Mesothelial cell of epicardium (in vitro differentiated cells): ENCODE measurements around the gene GSTA1. TPM values are rescaled to one million over a fixed set of nuclear protein-coding genes. Genes with fewer than 3 reads are reported as not detected.
"Not testable (repeated sequence)": the region's sequence is repeated elsewhere in the genome, so short reads cannot be mapped to it uniquely, and the experiment has no call there.

Experiments used
- DNase-seq, 2 experiments: peaks; one replicate each; pipeline ENCODE4 v3.0.0; 2021; ENCODE audit warnings: low spot score in 2 of 2; ENCODE audit not compliant: unreplicated experiment in 2 of 2
- H3K27ac Mint-ChIP-seq: 2 replicates; pipeline ENCODE4 v1.8.0; 2021; ENCODE audit warnings: mixed read lengths
- H3K27me3 Mint-ChIP-seq: 2 replicates; pipeline ENCODE4 v1.8.0; 2021; ENCODE audit warnings: low read depth, mixed read lengths
- H3K36me3 Mint-ChIP-seq: 2 replicates; pipeline ENCODE4 v1.8.0; 2021; ENCODE audit warnings: mixed read lengths
- H3K4me1 Mint-ChIP-seq: 2 replicates; pipeline ENCODE4 v1.8.0; 2021; ENCODE audit warnings: mixed read lengths
- H3K4me3 Mint-ChIP-seq: 2 replicates; pipeline ENCODE4 v1.8.0; 2021; ENCODE audit warnings: mild to moderate bottlenecking, moderate library complexity, mixed read lengths
- H3K9me3 Mint-ChIP-seq: 2 replicates; pipeline ENCODE4 v1.8.0; 2021; ENCODE audit warnings: mixed read lengths
- total RNA-seq: library from RNA; stranded (reverse); gene quantifications from 3 replicates; pipeline ENCODE4 v1.2.1, GENCODE V29; 2021
- TF ChIP-seq, protein P1 (sequence below): fragments of 200-600 bp; sonication (generic); IDR thresholded peaks from one replicate; pipeline ENCODE4 v1.5.0; 2021; ENCODE audit warnings: antibody characterized with exemption; ENCODE audit not compliant: unreplicated experiment

The GSTA1 gene
- total RNA-seq, 1 donor from 2014 or later, result not detected

DNA sequence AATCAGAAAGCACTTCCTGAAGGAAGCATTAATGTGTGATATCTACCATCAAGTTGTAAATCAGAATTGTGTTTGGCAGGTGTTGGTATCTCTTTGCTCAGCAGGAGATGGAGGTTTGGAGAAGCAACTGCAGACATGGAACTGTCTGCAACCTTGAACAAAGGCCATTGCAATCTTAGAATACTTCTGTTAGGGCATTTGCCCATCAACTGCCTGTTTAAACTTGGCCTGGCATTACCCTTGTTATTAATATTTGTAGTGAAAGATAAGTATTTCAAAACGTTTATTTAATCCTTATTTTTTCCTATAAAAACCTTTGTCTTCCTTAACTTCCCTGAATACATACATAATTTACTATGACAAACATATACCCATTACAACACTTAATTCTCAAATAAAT lies 22.9 kb upstream of the GSTA1 start:
- Mint-ChIP-seq H3K4me1 (no peaks in the 10 kb centered on the region), H3K27ac (no peak overlapping the region), H3K27me3 (no peaks in the 10 kb centered on the region), H3K9me3 (peaks cover 13% of the 10 kb centered on the region), H3K36me3 (no peaks in the 10 kb centered on the region), H3K4me3 (no peak overlapping the region)
- DNase-seq, result no peak
- TF ChIP-seq, protein P1, sequence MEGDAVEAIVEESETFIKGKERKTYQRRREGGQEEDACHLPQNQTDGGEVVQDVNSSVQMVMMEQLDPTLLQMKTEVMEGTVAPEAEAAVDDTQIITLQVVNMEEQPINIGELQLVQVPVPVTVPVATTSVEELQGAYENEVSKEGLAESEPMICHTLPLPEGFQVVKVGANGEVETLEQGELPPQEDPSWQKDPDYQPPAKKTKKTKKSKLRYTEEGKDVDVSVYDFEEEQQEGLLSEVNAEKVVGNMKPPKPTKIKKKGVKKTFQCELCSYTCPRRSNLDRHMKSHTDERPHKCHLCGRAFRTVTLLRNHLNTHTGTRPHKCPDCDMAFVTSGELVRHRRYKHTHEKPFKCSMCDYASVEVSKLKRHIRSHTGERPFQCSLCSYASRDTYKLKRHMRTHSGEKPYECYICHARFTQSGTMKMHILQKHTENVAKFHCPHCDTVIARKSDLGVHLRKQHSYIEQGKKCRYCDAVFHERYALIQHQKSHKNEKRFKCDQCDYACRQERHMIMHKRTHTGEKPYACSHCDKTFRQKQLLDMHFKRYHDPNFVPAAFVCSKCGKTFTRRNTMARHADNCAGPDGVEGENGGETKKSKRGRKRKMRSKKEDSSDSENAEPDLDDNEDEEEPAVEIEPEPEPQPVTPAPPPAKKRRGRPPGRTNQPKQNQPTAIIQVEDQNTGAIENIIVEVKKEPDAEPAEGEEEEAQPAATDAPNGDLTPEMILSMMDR, result no peak

DNA sequence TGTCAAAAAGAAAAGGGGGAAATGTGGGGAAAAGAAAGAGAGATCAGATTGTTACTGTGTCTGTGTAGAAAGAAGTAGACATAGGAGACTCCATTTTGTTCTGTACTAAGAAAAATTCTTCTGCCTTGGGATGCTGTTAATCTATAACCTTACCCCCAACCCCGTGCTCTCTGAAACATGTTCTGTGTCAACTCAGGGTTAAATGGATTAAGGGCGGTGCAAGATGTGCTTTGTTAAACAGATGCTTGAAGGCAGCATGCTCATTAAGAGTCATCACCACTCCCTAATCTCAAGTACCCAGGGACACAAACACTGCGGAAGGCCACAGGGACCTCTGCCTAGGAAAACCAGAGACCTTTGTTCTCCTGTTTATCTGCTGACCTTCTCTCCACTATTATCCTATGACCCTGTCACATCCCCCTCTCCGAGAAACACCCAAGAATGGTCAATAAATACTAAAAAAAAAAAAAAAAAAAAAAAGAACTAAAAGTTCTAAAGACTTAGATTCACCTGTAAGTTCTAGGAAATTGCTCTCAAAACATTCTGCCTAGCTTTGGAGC lies 22.4 kb upstream of the GSTA1 start:
- not testable (repeated sequence) for H3K27me3 Mint-ChIP-seq, H3K27ac Mint-ChIP-seq, H3K4me3 Mint-ChIP-seq, DNase-seq, H3K4me1 Mint-ChIP-seq, H3K36me3 Mint-ChIP-seq
- H3K9me3 Mint-ChIP-seq, result peaks cover 15% of the 10 kb centered on the region

DNA sequence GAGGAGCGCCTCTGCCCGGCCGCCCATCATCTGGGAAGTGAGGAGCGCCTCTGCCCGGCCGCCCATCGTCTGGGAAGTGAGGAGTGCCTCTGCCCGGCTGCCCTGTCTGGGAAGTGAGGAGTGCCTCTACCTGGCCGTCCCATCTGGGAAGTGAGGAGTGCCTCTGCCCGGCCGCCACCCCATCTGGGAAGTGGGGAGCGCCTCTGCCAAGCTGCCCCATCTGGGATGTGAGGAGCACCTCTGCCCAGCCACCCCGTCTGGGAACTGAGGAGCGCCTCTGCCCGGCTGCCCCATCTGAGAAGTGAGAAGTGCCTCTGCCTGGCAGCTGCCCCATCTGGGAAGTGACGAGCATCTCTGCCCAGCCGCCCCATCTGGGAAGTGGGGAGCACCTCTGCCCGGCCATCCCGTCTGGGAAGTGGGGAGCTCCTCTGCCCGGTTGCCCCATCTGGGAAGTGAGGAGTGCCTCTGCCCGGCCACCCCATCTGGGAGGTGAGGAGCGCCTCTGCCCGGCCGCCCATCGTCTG lies 21.7 kb upstream of the GSTA1 start:
- H3K9me3 Mint-ChIP-seq, result peaks cover 20% of the 10 kb centered on the region
- not testable (repeated sequence) for H3K4me1 Mint-ChIP-seq, H3K27me3 Mint-ChIP-seq, H3K4me3 Mint-ChIP-seq, DNase-seq, H3K27ac Mint-ChIP-seq, H3K36me3 Mint-ChIP-seq

DNA sequence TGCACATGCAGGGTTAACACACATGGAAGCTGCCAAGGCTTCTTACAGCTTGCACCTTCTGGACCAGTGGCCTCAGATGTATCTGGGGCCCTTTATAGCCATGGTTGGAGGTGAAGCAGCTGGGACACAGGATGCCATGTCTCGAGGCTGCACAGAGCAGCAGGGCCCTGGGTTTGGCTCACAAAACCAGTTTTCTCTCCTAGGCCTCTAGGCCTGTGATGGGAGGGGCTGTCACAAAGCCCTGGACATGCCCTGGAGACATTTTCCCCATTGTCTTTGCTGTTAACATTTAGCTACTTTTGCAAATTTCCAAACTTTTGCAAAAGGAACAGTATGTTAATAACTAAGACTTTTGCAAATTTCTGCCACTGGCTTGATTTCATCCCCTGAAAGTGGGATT lies 18.2 kb upstream of the GSTA1 start:
- H3K27me3 Mint-ChIP-seq, result no peaks in the 10 kb centered on the region
- H3K4me1 Mint-ChIP-seq, result no peaks in the 10 kb centered on the region
- no peak for DNase-seq
- no peak overlapping the region for H3K27ac Mint-ChIP-seq
- no peak overlapping the region for H3K4me3 Mint-ChIP-seq
- no peaks in the 10 kb centered on the region for H3K36me3 Mint-ChIP-seq
- peaks cover 20% of the 10 kb centered on the region for H3K9me3 Mint-ChIP-seq
- TF ChIP-seq, protein P1, result no peak

DNA sequence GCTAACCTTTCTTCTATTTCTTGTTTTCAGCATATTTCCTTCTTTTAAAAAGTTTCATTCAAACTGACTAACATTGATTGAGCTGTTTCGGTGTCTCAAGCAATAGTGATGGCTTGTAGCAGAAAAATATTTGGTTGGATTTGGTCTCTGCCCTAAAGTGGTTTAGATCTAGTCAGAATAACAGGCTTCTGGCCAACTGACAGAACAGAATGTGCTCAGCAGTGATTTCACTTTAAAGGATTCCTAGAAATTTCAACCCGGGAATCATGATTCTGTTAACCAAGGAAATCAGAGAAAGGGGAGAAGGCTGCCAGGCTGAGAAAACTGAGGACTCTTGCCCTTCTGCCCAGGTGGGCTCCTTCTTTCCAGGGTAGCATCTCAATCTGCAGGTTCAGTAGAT lies 16.6 kb upstream of the GSTA1 start:
- DNase-seq, result no peak
- TF ChIP-seq, protein P1, result no peak
- Mint-ChIP-seq H3K4me1 (no peaks in the 10 kb centered on the region), H3K4me3 (no peak overlapping the region), H3K9me3 (peaks cover 20% of the 10 kb centered on the region), H3K27ac (no peak overlapping the region), H3K27me3 (no peaks in the 10 kb centered on the region), H3K36me3 (no peaks in the 10 kb centered on the region)

DNA sequence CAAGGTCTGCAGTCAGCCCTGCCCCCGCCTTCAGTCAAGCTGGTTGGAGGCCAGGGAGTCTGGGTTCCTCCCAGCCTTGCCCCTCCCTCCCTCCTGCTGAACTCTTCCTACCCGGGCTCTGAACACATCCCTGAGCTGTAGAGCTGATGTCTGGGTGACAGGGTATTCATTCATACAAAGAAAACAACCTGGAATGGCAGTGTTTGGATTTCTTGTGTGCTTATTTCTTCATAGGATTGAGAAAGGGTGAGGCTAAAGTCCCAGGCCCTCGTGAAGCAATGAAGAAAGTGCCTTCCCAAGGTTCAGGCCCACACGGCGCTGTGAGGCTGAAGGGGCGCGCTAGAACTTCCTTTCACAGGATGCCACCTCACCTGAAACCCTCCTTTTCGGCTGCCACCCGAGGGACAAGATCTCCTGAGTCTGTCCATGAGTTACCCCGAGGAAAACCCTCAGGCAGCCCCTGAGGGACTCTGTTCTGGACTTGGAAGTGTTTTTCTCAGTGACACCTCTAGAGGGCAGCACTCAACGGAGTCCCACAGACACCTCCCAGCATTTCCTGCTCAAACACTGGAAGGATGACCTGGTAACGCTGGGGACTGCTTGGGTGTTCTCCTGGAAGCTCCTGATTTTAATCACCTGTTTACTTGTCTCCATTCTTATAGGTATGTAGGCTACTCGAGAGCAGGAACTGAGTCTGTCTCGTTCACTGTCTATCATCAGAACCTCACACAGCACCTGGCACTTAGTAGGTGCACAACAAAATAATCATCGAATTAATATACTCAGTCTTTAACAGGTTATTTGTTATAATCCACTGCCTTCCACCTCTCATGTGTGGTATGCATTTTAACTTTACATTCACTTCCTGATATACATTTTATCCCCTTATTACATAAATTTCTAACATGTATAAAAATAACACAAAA lies 11.8 kb upstream of the GSTA1 start:
- no peak overlapping the region for H3K4me3 Mint-ChIP-seq
- no peaks in the 10 kb centered on the region for H3K36me3 Mint-ChIP-seq
- H3K9me3 Mint-ChIP-seq, result no peaks in the 10 kb centered on the region
- TF ChIP-seq, protein P1, result peak; percentile 64
- H3K4me1 Mint-ChIP-seq, result no peaks in the 10 kb centered on the region
- H3K27me3 Mint-ChIP-seq, result no peaks in the 10 kb centered on the region
- no peak overlapping the region for H3K27ac Mint-ChIP-seq
- DNase-seq, result peak in 1 of 2 experiments; percentile 49

DNA sequence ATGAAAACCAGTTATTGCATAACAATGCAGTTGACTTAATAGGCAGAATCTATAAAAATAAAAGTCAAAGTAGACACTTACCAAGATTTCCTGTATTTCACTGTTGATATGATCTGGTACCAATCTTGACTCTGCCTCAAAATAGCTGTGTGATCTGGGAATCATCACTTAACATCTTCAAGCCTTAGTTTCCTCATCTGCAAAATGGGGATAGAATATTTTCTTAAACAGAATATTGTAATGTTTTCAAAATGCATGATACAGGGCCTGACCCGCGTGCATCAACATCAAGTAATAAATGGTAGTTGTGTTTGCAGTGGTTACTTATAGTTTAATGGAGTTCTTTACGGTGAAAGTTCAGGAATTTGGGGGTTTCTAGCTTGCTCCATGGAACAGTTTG lies 10.9 kb upstream of the GSTA1 start:
- H3K27ac Mint-ChIP-seq, H3K9me3 Mint-ChIP-seq, H3K27me3 Mint-ChIP-seq, H3K4me1 Mint-ChIP-seq, DNase-seq, H3K36me3 Mint-ChIP-seq, H3K4me3 Mint-ChIP-seq: not testable (repeated sequence)

DNA sequence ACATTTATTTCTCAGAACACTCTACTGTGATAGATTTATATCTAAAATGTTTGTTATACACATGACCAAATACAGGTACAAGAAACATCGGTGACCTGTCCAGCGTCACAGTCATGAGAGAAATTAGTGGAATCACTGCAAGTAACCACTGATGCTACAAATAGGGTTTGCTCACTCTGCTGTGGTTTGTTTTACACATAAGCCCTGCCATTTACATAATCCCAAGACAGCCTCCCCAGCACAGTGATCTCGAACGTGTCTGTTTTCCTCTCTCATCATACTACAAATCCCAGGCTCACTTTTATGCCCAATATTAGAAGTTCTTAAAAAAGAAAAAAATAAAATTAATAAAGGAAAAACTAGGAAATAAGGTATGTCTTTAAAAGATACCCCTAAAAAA lies 6.2 kb upstream of the GSTA1 start:
- H3K4me1 Mint-ChIP-seq, H3K9me3 Mint-ChIP-seq, H3K4me3 Mint-ChIP-seq, H3K27ac Mint-ChIP-seq, H3K27me3 Mint-ChIP-seq, DNase-seq, H3K36me3 Mint-ChIP-seq: not testable (repeated sequence)
